HG03066 (cell line): Measurements from ENCODE around the gene CCDC68.
"Not testable (repeated sequence)": the region's sequence is repeated elsewhere in the genome, so short reads cannot be mapped to it uniquely, and the experiment has no call there.

Experiments
- ATAC-seq: cut with Tn5 transposase; IDR thresholded peaks from one replicate; pipeline ENCODE4 v1.9.1; 2021; ENCODE audit warnings: low read depth; ENCODE audit not compliant: unreplicated experiment

The CCDC68 gene, protein sequence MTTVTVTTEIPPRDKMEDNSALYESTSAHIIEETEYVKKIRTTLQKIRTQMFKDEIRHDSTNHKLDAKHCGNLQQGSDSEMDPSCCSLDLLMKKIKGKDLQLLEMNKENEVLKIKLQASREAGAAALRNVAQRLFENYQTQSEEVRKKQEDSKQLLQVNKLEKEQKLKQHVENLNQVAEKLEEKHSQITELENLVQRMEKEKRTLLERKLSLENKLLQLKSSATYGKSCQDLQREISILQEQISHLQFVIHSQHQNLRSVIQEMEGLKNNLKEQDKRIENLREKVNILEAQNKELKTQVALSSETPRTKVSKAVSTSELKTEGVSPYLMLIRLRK

DNA sequence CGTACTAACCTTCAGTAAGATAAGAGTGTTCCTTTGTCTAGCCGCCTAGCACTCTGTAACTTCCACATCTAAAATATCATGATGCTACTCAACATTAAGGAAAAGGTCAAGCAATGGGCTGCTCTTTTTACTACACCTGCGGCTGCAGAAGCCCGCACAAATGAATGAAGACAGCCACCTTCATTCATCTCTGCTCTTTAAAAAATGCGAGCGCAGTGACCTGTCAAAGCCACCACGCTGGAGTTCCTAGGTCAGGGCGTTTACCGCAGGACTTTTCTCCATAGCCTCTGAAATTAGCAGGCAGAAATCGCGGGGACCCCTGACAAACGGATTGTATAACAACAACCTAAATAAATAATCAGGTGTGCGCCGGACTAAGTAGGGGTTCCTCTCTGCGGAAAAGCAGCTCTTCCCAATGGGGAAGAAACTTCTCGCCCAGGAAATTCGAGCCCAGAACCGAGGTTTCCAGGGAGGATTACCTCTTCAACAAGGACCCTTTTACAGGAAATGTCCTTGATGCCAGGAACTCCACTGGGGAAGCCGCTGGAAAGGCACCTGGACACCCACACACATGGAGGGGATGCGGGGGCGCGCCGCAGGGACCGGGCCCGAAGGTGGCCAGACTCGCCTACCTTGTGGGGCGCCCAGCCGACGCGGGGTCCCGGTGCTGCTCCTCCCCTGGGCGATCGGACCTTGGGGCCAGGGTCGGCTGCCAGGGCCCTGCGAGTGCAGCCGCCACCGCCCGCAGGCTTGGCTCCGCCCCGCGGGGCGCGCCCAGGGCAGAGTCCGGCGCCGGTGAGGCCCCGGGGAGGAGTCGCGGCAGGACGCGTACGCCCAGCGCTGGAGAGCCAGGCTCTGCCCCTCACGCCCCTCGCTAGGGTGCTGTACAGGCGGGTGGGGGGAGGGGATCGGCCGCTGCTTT is at the start of gene CCDC68:
Gene CCDC68, minus strand, starts transcription at position 758 of the 922 bp plus-strand sequence. CDS start 16,670 bp downstream, outside the sequence.
- no peak for ATAC-seq

DNA sequence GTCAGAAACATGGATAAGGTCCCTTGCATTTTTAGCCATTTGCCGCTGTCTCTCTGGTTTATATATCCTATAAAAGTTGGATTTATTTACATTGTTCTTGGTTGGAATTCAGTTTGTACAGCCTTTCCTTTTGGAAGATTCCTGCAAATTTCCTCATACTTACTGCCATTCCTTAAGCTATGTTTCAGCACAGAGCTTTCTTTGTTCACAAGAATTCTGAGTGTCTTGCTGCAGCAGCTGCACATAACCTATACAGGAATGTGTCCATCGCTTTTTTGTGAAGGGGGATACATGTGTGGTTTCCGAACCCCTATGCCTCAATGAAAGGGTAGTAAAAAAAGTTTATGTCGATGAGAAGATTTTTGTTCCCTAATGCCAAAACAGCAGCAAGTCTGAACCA is 48.3 kb upstream of the CCDC68 start:
- ATAC-seq: no peak

DNA sequence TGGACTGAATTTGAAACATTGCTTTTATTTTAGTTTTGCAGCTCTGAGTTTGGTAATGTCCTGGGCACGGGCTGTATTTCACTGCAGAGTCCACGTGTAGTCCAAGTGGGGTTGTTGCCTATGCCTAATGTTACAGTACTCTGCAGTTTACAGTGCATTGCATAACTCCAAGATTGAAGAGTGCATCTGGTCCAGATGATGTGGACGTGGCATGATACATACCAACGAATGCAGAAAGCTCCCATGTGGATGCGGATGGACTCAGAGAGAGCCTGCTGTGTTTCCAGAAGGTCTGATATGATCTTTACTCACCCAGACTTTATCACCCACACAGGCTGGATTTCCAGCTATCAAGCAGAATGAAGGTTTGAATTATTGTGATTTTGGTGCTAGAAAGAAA is 44.4 kb upstream of the CCDC68 start:
- ATAC-seq: no peak

DNA sequence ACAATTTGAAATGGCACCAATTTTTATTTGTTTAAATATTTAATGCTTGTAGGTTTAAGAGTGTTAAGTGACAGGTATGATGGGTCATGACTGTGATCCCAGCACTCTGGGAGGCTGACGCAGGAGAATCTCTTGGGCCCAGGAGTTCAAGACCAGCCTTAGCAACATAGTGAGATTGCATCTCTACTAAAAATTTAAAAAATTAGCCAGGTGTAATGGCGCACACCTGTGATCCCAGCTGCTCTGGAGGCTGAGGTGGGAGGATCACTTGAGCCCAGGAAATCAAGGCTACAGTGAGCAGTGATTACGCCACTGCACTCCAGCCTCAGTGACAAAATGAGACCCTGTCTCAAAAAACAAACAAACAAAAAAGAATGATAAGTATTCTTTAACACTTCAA is 43.0 kb upstream of the CCDC68 start:
- no peak for ATAC-seq

DNA sequence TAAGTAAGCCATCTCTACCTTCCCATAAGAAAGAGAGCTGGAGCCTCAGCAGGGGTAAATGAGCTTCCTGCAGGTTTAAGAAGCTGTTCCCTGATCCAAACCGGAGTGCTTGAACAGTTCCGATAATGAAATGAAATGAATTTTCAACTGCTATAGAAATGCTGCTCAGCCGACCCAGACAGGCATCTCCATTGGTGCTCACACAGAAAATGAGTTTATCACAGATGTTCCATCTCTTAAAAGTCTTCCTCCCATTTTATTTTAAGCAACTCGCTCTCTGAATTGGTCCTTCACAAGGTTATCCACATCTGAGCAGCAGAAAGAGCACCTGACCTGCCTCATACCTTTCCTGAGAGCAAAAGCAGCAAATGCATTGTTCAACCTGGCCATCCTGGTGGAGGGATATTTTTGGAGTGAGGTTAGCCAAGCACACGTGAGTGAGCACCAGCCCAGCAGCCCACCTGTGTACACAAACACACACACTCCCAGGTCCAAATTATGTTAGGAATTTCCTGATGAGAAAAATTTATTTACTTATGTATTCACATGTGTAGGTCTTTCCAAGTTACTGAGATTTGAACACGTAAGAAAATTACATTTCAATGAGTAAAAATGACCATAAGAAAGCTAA is 42.2 kb upstream of the CCDC68 start:
- ATAC-seq: no peak

GRCh38 chr18:55000529-55000928 is 41.3 kb upstream of the CCDC68 start:
- ATAC-seq: no peak

GRCh38 chr18:54999016-54999415 is 39.8 kb upstream of the CCDC68 start:
- ATAC-seq: no peak

DNA sequence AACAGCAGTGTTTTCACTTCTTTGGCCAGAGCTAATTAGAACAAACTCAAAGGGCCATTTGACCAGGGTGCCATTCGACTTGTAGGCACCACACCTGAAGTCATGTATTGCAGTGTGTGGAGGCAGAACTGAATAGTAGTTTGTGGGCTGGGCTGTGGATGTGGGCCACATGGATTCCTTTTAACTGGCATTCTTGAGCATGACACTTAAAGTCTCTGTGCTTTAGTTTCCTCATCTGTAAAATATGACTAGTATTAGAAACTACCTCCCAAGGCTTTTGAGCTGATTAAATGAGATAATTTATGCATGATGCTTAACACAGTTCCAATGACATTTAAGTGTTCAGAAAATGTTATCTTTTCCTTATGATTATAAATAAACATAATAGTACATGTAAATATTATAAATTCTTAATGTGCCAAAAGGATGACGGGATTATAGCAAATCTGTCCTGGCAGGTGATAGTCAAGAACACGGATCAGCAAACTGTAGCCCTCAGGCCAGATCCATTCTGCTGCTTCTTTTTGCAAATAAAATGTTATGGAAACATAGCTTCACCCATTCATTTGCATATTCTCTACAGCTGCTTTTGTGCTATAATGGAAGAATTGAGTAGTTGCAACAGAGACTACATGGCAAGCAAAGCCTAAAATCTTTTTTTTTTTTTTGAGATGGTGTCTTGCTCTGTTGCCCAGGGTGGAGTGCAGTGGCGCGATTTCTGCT is 36.3 kb upstream of the CCDC68 start:
- ATAC-seq: no peak

DNA sequence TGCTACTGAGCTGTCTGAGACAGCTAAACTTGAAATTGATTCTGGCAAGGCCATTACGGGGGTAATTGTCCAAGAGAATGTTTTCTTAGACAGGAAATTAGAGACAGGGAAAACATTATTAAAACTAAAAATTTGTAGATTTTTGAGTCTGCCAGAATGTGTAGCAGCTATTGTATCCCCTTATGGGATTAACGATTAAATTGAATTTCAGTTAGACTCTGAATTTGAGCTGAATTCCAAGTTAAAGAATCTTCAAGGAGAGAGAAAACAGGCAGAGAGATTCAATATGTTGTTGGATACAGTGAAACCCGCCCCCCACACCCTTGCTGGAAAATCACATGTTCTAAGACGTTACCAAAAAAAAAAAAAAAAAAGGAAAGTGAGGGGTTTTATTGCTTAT is 32.7 kb upstream of the CCDC68 start:
- no peak for ATAC-seq

DNA sequence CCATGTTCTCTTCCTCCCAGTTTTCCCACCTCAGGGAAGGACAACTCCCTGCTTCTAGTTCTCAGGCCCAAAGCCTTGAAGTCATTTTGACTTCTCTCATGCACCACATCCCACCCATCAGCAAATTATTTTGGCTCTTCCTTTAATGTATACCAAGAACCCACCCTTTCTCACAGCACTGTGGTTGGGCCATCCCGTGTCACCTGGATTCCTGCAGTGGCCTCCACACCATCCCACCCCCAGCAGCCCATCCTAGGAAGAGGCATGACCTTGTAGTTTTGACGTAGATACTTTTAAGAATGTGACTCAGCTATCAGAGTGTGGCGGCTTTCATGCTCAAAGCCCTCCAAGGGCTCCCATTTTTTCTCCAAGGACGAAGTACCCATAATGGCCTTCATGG is 25.6 kb upstream of the CCDC68 start:
- ATAC-seq: no peak

DNA sequence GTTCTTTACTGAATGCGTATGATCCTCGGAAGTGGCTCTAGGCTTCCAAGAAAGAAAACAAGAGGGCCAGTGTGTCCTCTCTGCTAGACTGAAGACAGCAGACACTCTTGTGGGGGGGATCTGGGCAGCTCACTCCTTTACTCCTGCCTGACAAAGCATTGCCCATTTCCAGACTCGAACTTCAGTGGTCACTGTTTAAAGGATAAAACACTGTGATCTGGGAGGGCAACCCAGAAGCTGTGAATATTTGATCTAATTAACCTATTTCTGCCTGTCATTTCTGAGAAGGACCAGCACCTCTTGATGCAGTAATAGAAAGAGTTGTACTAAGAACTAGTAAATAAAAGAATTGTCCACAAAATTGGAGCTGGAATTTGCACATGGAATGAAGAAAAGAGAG is 24.5 kb upstream of the CCDC68 start:
- no peak for ATAC-seq

- ATAC-seq: peak; percentile 87
These were observed 23.9 kb upstream of the CCDC68 start for GRCh38 chr18:54983041-54983686.

DNA sequence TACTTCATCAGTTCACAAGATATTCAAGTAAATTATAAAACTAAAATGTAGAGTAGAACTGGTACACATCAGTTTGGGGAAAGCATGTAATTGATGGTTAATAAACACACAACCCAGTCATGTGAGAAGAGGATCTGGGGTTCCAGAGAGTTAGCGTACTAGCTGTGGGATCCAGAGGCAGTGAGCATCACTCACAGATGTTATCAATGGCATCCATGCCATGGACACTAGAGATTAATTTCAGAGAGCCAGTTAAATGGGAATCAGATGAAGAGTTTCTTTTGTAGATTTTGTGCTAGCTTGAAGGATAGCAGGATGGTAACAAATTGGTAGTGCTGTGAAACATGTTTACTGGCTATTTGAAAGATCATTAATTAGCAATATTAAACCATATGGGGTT is 21.8 kb upstream of the CCDC68 start:
- no peak for ATAC-seq

DNA sequence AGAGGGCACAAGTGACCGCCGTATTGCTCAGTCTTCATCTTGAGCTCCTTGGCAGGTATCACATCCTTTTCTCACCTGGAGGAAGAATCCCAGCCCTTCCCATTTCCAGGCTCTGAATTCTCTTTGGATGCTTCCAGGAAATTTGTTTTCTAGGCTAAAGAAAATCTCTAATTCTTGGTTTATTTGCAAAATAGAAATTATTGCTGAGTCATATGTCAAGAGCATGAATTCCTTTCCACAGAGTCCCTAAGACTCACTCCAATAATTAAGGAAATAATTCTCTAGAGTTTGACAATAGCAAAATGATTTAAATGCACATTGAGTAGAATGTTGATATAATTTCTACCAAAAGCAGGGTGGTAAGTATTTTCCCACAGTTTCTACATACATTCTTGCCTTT is 16.3 kb upstream of the CCDC68 start:
- ATAC-seq: no peak

DNA sequence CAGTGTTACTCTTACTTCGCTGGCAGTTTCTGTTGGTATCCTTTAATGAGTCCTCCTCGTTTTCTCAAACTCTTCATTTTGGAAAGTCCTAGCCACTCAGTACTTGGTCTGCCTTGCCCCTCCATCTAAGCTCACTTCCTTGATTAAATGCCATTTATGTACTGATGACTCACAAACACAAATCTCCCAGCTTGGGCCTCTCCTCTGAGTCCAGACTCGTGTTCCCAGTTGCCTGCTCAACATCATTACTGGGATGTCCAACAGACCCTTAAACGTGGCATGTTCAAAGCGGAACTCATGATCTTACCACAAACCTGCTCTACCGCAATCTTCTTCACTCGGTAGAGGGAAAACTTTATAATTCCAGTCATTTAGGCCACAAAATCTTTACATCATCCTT is 13.8 kb upstream of the CCDC68 start:
- no peak for ATAC-seq

DNA sequence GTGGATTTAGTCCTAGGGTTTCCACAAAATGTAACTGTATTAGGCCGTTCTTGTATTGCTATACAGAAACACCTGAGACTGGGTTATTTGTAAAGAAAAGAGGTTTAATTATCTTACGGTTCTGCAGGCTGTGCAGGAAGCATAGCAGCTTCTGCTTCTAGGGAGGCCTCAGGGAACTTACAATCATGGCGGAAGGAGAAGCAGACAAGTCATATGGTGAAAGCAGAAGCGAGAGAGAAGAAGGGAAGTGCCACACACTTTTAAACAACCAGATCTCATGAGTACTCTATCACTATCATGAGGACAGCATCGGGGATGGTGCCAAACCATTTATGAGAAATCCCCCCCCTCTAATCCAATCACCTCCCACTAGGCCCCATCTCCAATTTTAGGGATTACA is 9.5 kb upstream of the CCDC68 start:
- no peak for ATAC-seq

DNA sequence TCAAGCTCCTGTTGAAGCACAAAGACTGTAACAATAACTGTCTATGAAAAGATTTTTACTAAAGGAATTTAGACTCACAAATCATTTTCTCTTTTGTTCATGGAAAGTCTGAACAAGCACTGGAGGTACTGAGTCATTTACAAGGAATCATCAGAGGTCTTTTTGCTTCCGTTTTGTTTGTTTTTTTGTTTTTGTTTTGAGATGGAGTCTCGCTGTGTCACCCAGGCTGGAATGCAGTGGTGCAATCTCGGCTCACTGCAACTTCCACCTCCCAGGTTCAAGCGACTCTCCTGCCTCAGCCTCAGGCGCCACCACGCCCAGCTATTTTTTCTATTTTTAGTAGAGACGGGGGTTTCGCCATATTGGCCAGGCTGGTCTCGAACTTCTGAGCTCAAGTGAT is 9.0 kb upstream of the CCDC68 start:
- ATAC-seq: not testable (repeated sequence)

DNA sequence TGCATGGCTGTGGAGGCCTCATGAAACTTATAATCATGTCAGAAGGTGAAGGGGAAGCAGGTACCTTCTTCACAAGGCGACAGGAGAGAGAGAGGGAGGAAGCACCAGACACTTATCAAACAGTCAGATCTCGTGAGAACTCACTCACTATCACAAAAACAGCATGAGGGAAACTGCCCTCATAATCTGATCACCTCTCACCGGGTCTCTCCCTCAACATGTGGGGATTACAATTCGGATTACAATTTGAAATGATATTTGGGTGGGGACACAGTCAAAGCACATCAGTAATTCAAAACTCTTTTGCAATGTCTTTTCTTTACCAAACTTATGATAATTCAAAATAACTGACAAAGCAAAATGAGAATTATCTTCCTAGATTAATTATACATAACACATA is 8.5 kb upstream of the CCDC68 start:
- no peak for ATAC-seq

GRCh38 chr18:54964741-54965140 is 5.5 kb upstream of the CCDC68 start:
- no peak for ATAC-seq
